Endothelial cell of umbilical vein (primary cell): ENCODE results near the gene ATP10A.

ENCODE experiments used
- POLR2A ChIP-seq: IDR thresholded peaks from 2 replicates; pipeline ENCODE4 v1.6.1; 2012; ENCODE audit warnings: low read depth, mild to moderate bottlenecking, control low read depth, low read length
- TF ChIP-seq, protein P1 (sequence below): IDR thresholded peaks from 2 replicates; pipeline ENCODE4 v1.6.1; 2011; ENCODE audit not compliant: insufficient read depth, insufficient read length
- TF ChIP-seq, protein P2 (sequence below), 2 donors: IDR thresholded peaks; 1 replicate in 1 of 2; 2 replicates in 1 of 2; pipeline ENCODE4 v1.5.1; 2011; ENCODE audit warnings: low read length in 2 of 2, mild to moderate bottlenecking in 2 of 2, moderate library complexity in 2 of 2, control low read depth in 1 of 2, inconsistent platforms in 1 of 2, low read depth in 1 of 2; ENCODE audit not compliant: insufficient read depth in 1 of 2; ENCODE audit errors: extremely low read depth in 1 of 2

GRCh38 chr15:25715536-25716413 is 147.4 kb downstream of the ATP10A start:
- TF ChIP-seq, protein P1, sequence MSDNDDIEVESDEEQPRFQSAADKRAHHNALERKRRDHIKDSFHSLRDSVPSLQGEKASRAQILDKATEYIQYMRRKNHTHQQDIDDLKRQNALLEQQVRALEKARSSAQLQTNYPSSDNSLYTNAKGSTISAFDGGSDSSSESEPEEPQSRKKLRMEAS = no peak
- TF ChIP-seq, protein P2, sequence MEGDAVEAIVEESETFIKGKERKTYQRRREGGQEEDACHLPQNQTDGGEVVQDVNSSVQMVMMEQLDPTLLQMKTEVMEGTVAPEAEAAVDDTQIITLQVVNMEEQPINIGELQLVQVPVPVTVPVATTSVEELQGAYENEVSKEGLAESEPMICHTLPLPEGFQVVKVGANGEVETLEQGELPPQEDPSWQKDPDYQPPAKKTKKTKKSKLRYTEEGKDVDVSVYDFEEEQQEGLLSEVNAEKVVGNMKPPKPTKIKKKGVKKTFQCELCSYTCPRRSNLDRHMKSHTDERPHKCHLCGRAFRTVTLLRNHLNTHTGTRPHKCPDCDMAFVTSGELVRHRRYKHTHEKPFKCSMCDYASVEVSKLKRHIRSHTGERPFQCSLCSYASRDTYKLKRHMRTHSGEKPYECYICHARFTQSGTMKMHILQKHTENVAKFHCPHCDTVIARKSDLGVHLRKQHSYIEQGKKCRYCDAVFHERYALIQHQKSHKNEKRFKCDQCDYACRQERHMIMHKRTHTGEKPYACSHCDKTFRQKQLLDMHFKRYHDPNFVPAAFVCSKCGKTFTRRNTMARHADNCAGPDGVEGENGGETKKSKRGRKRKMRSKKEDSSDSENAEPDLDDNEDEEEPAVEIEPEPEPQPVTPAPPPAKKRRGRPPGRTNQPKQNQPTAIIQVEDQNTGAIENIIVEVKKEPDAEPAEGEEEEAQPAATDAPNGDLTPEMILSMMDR (IDR thresholded peaks at IDR 0.05; ENCODE audit: extremely low read depth in 1 of 2, insufficient read depth in 1 of 2, low read depth in 1 of 2, low read length in 2 of 2) = no peak
- TF ChIP-seq POLR2A = no peak
